Natural killer cell (primary cell): ENCODE results near the gene LSM3. TPM values are rescaled to one million over a fixed set of nuclear protein-coding genes. Genes with fewer than 3 reads are reported as not detected.
"Not testable (repeated sequence)": the region's sequence is repeated elsewhere in the genome, so short reads cannot be mapped to it uniquely, and the experiment has no call there.

ENCODE experiments used
- ATAC-seq, 3 donors: fragments of 150-1000 bp in 2 of 3; fragments of 200-7000 bp in 1 of 3; cut with Tn5 transposase; 1 replicate in 1 of 3; 2 replicates in 2 of 3; pipeline ENCODE4 v1.10.0; 2021; ENCODE audit warnings: mild to moderate bottlenecking in 2 of 3, moderate library complexity in 2 of 3
- DNase-seq, 2 donors: peaks; one replicate each; pipeline versions ENCODE4 v3.0.0 to v3.0.0-alpha.2; 2013 to 2021; ENCODE audit warnings: mixed read lengths in 1 of 2
- H3K27ac ChIP-seq: one replicate; pipeline ENCODE4 v1.5.1; 2013; ENCODE audit warnings: mild to moderate bottlenecking, low read length
- H3K27me3 ChIP-seq: one replicate; pipeline ENCODE4 v1.6.1; 2013; ENCODE audit warnings: low read length; ENCODE audit not compliant: control insufficient read depth, insufficient read depth
- H3K36me3 ChIP-seq: one replicate; pipeline ENCODE4 v1.6.1; 2013; ENCODE audit warnings: low read length; ENCODE audit not compliant: control insufficient read depth, insufficient read depth
- H3K4me1 ChIP-seq: one replicate; pipeline ENCODE4 v1.6.1; 2013; ENCODE audit warnings: low read length; ENCODE audit not compliant: control insufficient read depth, insufficient read depth
- H3K4me3 ChIP-seq: one replicate; pipeline ENCODE4 v1.5.1; 2013; ENCODE audit warnings: low read length
- H3K9me3 ChIP-seq: one replicate; pipeline ENCODE4 v1.6.1; 2013; ENCODE audit warnings: low read length; ENCODE audit not compliant: control insufficient read depth, insufficient read depth
- H3K27ac Mint-ChIP-seq, 2 donors: one replicate each; pipeline ENCODE4 v1.8.0; 2022; ENCODE audit warnings: mild to moderate bottlenecking in 2 of 2, mixed read lengths in 2 of 2, moderate library complexity in 1 of 2
- H3K27me3 Mint-ChIP-seq, 2 donors: one replicate each; pipeline ENCODE4 v1.8.0; 2022; ENCODE audit warnings: low read depth in 2 of 2, mixed read lengths in 2 of 2
- H3K36me3 Mint-ChIP-seq: one replicate; pipeline ENCODE4 v1.8.0; 2022; ENCODE audit warnings: mixed read lengths
- H3K4me1 Mint-ChIP-seq, 2 donors: one replicate each; pipeline ENCODE4 v1.8.0; 2022; ENCODE audit warnings: mixed read lengths in 2 of 2
- H3K4me3 Mint-ChIP-seq: one replicate; pipeline ENCODE4 v1.8.0; 2022; ENCODE audit warnings: mild to moderate bottlenecking, moderate library complexity, mixed read lengths
- H3K9me3 Mint-ChIP-seq, 2 donors: one replicate each; pipeline ENCODE4 v1.8.0; 2022; ENCODE audit warnings: mixed read lengths in 2 of 2
- WGBS: methylation state at CpG from one replicate; pipeline ENCODE4 v1.1.7; 2013; ENCODE audit warnings: missing lambda C conversion rate; ENCODE audit not compliant: insufficient coverage; 5-methylcytosine and 5-hydroxymethylcytosine counted together
- intact Hi-C: fragments of 100-400 bp; cut with micrococcal nuclease; formaldehyde crosslinking; loops from one replicate; pipeline ENCODE4 v1.14.2; 2022
- total RNA-seq, 4 donors: library from RNA; stranded (reverse); fragments of 120-200 nt in 1 of 4; gene quantifications; one replicate each; pipeline versions ENCODE4 v1.2.3 to v1.2.4, GENCODE V29; 2013 to 2022
- TF ChIP-seq, protein P1 (sequence below): fragments of 200-600 bp; IDR thresholded peaks from one replicate; pipeline ENCODE4 v1.8.0; 2022; ENCODE audit warnings: antibody characterized with exemption

The LSM3 gene
- total RNA-seq, 3 donors from 2014 or later (not counting 1 experiment from before 2014, with no cell fraction given): 7.6 to 9.1 (median 8.9) TPM

DNA sequence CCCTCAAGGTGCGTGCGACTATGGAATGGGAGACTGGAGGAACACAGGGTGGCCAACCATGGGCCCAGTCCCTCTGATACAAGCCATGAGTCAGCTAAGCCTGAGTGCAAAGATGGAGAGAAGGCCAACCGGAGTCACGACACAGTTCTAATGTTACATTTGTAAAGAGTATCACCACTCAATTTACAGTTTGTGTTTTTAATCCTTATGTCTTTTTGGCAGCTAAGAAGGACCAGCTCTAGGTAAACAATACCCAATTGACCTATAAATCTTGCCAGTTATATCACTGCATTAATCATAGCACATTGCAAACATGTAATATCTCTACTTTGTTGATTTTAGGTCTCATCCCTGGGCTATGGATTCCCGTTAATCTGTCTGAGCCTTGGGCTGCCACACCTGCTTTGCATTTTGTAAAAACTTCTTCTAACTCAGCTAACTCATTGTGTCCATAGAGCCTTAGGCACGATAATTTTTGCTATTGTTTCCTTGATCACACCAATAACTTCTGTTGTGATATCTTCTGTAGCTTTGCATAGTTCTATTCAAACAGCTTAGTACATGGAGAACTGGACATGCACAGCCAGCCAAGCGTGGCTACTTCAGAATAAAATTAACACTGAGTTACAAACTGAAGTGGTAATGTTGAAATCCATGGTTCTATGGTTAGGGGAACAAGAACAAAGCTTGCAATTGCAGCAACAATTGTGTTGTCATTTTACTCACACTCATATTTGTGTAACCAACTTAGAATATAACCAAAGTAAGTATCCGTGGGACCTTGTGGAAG, 50.3 kb downstream of the LSM3 start:
- no peak overlapping the region for H3K4me3 ChIP-seq
- H3K9me3 ChIP-seq: peaks cover 4% of the 10 kb centered on the region
- H3K36me3 ChIP-seq: no peaks in the 10 kb centered on the region
- H3K4me1 Mint-ChIP-seq: peaks cover 8 to 12% of the 10 kb centered on the region in 2 donors
- no peaks in the 10 kb centered on the region for H3K27me3 ChIP-seq
- no peak for ATAC-seq
- no peak overlapping the region for H3K27ac Mint-ChIP-seq
- no peak for DNase-seq
- WGBS: 85% methylated on average over 8 of the region's 8 CpGs
- no peaks in the 10 kb centered on the region for H3K36me3 Mint-ChIP-seq
- peaks cover 47 to 62% of the 10 kb centered on the region in 2 donors for H3K27me3 Mint-ChIP-seq
- TF ChIP-seq, protein P1, sequence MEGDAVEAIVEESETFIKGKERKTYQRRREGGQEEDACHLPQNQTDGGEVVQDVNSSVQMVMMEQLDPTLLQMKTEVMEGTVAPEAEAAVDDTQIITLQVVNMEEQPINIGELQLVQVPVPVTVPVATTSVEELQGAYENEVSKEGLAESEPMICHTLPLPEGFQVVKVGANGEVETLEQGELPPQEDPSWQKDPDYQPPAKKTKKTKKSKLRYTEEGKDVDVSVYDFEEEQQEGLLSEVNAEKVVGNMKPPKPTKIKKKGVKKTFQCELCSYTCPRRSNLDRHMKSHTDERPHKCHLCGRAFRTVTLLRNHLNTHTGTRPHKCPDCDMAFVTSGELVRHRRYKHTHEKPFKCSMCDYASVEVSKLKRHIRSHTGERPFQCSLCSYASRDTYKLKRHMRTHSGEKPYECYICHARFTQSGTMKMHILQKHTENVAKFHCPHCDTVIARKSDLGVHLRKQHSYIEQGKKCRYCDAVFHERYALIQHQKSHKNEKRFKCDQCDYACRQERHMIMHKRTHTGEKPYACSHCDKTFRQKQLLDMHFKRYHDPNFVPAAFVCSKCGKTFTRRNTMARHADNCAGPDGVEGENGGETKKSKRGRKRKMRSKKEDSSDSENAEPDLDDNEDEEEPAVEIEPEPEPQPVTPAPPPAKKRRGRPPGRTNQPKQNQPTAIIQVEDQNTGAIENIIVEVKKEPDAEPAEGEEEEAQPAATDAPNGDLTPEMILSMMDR: no peak
- H3K4me3 Mint-ChIP-seq: no peak overlapping the region
- peaks cover 7% of the 10 kb centered on the region for H3K4me1 ChIP-seq
- H3K9me3 Mint-ChIP-seq: peaks cover 3 to 6% of the 10 kb centered on the region in 2 donors
- intact Hi-C loops: no loop called here
- H3K27ac ChIP-seq: no peak overlapping the region

DNA sequence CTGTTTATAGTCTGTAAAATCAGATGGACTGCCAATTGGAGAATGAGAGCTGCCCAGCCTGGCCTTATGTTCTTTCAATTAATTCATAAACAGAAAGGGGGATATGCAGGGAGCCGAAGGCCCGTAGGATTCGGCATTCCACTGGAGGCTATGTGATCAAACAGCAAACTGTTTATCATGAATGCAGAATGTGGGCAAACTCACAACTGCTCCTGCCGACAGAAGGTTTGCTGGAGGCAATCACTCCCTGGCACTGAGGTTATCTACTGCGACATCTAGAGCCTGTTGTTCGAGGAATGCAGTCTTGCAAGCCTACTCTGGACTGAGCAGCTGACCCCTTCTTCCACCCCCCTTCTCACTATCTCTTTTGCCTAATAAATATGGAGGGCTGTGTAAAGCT, 51.1 kb downstream of the LSM3 start:
- Mint-ChIP-seq H3K27me3 (peaks cover 45 to 63% of the 10 kb centered on the region in 2 donors), H3K4me1 (peaks cover 8 to 12% of the 10 kb centered on the region in 2 donors)
- H3K27ac ChIP-seq, intact Hi-C loops, H3K9me3 ChIP-seq, H3K36me3 Mint-ChIP-seq, H3K4me3 ChIP-seq, H3K27me3 ChIP-seq, ATAC-seq, H3K36me3 ChIP-seq, H3K4me3 Mint-ChIP-seq, H3K9me3 Mint-ChIP-seq, H3K27ac Mint-ChIP-seq, DNase-seq, H3K4me1 ChIP-seq: not testable (repeated sequence)
- 98% methylated on average over 6 of the region's 6 CpGs for WGBS

DNA sequence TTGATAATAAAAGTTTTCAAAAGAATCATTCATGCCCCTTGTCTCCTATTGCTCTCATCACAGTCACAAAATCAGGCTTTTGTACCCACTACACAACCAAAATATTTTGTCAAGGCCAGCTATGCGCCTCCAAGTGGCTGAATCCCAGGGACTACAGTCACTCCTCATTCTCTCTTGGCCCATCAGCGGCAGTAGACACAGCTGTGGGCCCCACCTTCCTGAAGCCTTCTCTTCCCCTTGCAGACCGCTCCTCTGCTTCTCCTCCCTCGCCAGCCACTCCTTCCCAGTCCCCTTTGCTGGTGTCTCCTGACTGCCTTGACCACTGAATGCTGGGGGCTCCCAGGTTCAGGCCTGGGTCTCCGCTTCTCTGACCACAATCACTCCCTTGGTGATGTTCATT, 52.1 kb downstream of the LSM3 start:
- no peak overlapping the region for H3K4me3 Mint-ChIP-seq
- peaks cover 4% of the 10 kb centered on the region for H3K9me3 ChIP-seq
- peaks cover 3 to 6% of the 10 kb centered on the region in 2 donors for H3K9me3 Mint-ChIP-seq
- peaks cover 37 to 55% of the 10 kb centered on the region in 2 donors for H3K27me3 Mint-ChIP-seq
- H3K27ac ChIP-seq: no peak overlapping the region
- DNase-seq: no peak
- ATAC-seq: no peak
- no peaks in the 10 kb centered on the region for H3K36me3 ChIP-seq
- peaks cover 7% of the 10 kb centered on the region for H3K4me1 ChIP-seq
- 80% methylated on average over 5 of the region's 5 CpGs for WGBS
- H3K27me3 ChIP-seq: no peaks in the 10 kb centered on the region
- no peaks in the 10 kb centered on the region for H3K36me3 Mint-ChIP-seq
- H3K4me3 ChIP-seq: no peak overlapping the region
- TF ChIP-seq, protein P1: no peak
- peaks cover 8 to 12% of the 10 kb centered on the region in 2 donors for H3K4me1 Mint-ChIP-seq
- H3K27ac Mint-ChIP-seq: no peak overlapping the region
- intact Hi-C loops: no loop called here

DNA sequence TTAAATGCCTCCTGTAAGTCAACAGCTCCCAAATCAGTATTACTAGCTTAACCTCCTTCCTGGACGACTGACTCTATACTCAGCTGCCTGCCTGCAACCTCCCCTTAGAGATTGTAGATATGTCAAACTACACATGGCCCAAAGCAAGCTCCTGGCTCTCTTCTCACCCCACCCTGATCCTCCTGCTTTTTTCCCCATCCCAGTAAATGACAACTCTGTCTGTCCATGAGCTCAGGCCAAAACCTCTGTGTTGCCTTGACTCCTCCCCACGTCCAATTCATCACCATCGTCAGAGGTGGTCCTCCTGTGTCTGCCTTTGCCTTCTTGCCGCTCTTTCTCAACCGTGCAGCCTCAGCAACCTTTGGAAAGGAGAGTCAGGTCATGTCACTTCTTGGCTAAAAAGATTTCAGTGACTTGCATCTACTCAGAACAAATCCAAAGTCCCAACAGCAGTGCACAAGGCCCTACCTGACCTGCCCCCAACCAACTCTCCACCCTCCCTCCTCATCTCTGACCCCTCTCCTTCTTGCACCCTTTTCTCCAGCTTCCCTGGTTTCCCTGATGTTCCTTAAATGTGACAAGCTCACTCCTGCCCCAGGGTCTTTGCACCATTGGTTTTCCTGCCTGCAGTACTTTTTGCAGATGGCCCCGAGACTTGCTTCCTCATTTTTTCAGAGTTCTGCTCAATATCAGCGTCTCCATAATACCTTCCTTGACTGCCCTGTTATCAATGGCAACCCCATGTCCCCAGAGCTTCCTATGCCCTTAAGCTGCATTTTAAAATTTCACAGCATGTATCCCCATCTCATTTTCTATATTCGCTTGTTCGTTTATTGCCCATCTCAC, 52.8 kb downstream of the LSM3 start:
- TF ChIP-seq, protein P1: no peak
- intact Hi-C loops: no loop called here
- H3K27me3 Mint-ChIP-seq: peaks cover 37 to 57% of the 10 kb centered on the region in 2 donors

More for the DNA sequence above, 52.8 kb downstream of the LSM3 start:
- Histone ChIP-seq H3K4me3 (no peak overlapping the region), H3K36me3 (no peaks in the 10 kb centered on the region), H3K4me1 (peaks cover 7% of the 10 kb centered on the region), H3K27ac (no peak overlapping the region), H3K27me3 (no peaks in the 10 kb centered on the region), H3K9me3 (peaks cover 4% of the 10 kb centered on the region)
- DNase-seq (no peak), ATAC-seq (no peak)
- Mint-ChIP-seq H3K36me3 (no peaks in the 10 kb centered on the region), H3K27ac (no peak overlapping the region), H3K4me3 (no peak overlapping the region), H3K4me1 (peaks cover 8 to 12% of the 10 kb centered on the region in 2 donors), H3K9me3 (peaks cover 3 to 6% of the 10 kb centered on the region in 2 donors)
- 68% methylated on average over 9 of the region's 9 CpGs for WGBS
